ENCODE results near the gene MED17.

DNA sequence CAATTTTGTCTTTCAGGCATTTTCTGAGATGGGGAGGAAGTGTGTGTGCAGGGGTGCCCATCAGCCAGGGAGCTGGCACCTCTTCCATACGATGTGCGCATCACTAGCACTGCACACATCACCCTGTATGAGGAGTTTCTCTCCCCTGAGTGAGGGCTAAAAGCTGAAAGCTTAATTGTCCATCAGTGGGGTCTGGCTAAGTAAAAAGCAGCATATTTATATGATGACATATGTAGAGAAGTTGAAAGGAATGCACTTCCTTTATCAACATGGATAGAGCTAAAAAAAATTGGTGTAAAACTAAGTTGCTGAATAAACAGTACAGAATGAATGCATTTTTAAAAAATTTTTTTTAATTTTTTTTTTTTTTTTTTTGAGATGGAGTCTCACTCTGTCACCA, 62.3 kb downstream of the MED17 start:
- TF ChIP-seq, protein P1, sequence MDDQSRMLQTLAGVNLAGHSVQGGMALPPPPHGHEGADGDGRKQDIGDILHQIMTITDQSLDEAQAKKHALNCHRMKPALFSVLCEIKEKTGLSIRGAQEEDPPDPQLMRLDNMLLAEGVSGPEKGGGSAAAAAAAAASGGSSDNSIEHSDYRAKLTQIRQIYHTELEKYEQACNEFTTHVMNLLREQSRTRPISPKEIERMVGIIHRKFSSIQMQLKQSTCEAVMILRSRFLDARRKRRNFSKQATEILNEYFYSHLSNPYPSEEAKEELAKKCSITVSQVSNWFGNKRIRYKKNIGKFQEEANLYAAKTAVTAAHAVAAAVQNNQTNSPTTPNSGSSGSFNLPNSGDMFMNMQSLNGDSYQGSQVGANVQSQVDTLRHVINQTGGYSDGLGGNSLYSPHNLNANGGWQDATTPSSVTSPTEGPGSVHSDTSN (IDR thresholded peaks at IDR 0.05): no peak
- TF ChIP-seq, protein P2, sequence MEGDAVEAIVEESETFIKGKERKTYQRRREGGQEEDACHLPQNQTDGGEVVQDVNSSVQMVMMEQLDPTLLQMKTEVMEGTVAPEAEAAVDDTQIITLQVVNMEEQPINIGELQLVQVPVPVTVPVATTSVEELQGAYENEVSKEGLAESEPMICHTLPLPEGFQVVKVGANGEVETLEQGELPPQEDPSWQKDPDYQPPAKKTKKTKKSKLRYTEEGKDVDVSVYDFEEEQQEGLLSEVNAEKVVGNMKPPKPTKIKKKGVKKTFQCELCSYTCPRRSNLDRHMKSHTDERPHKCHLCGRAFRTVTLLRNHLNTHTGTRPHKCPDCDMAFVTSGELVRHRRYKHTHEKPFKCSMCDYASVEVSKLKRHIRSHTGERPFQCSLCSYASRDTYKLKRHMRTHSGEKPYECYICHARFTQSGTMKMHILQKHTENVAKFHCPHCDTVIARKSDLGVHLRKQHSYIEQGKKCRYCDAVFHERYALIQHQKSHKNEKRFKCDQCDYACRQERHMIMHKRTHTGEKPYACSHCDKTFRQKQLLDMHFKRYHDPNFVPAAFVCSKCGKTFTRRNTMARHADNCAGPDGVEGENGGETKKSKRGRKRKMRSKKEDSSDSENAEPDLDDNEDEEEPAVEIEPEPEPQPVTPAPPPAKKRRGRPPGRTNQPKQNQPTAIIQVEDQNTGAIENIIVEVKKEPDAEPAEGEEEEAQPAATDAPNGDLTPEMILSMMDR (IDR thresholded peaks at IDR 0.05): no peak
- TF ChIP-seq POLR2AphosphoS5 (IDR thresholded peaks at IDR 0.05; ENCODE audit: low read depth, low read length): no peak
